Measurements from ENCODE around the gene TNNC1. TPM values are rescaled to one million over a fixed set of nuclear protein-coding genes. Genes with fewer than 3 reads are reported as not detected.

Gene TNNC1
- total RNA-seq, 1 donor from 2014 or later: 4.0 TPM

DNA sequence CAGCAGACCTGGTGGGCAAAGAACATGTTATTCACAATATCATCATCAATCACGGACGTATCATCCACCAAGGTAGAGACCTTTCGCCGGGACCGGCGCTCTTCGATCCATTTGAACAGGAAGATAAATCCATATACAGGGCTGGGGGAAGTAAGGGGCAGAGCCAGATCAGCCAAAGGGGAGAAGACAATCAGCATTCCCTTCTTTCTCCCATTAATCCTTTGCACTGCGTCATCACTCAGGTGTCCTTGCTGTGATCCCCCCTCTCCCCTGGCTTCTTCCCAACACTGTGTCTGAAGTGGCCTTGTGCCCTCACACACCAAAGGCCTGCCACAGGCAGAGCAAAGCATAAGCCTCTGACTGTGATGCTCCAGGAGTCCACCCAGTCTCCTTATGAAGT lies 45.4 kb downstream of the TNNC1 start:
- H3K27ac Mint-ChIP-seq: peak overlapping the region; percentile 94
- H3K27me3 Mint-ChIP-seq (ENCODE audit: low read depth): no peaks in the 10 kb centered on the region
- no peaks in the 10 kb centered on the region for H3K9me3 Mint-ChIP-seq
- H3K4me3 Mint-ChIP-seq: peak overlapping the region; percentile 83
- H3K36me3 Mint-ChIP-seq: peaks cover 21% of the 10 kb centered on the region
- TF ChIP-seq, protein P1, sequence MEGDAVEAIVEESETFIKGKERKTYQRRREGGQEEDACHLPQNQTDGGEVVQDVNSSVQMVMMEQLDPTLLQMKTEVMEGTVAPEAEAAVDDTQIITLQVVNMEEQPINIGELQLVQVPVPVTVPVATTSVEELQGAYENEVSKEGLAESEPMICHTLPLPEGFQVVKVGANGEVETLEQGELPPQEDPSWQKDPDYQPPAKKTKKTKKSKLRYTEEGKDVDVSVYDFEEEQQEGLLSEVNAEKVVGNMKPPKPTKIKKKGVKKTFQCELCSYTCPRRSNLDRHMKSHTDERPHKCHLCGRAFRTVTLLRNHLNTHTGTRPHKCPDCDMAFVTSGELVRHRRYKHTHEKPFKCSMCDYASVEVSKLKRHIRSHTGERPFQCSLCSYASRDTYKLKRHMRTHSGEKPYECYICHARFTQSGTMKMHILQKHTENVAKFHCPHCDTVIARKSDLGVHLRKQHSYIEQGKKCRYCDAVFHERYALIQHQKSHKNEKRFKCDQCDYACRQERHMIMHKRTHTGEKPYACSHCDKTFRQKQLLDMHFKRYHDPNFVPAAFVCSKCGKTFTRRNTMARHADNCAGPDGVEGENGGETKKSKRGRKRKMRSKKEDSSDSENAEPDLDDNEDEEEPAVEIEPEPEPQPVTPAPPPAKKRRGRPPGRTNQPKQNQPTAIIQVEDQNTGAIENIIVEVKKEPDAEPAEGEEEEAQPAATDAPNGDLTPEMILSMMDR (IDR thresholded peaks at IDR 0.05; ENCODE audit: unreplicated experiment): no peak
- no peak for DNase-seq (ENCODE audit: low spot score in 2 of 2, unreplicated experiment in 2 of 2)
- peaks cover 25% of the 10 kb centered on the region for H3K4me1 Mint-ChIP-seq

DNA sequence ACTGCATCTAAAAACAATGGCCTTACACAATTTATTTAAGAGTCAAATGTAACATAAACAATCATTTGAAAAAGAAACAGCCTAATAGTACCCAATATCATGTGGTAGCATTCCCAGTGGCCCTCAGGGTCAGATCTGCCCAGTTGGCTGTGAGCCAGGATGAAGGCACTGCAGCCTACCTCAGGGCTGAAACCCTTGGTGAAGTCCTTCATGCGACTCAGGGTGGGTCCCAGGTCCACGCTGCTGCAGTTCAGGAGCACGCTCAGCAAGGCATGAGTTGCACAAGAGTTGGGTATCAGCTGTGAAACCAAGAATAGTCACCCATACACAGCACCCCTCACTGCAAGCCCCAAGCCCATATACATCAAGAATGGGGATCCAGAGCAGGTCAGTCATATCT lies 46.1 kb downstream of the TNNC1 start:
- peak overlapping the region; percentile 32 for H3K27ac Mint-ChIP-seq
- H3K36me3 Mint-ChIP-seq: peaks cover 26% of the 10 kb centered on the region
- H3K9me3 Mint-ChIP-seq: no peaks in the 10 kb centered on the region
- TF ChIP-seq, protein P1 (IDR thresholded peaks at IDR 0.05; ENCODE audit: unreplicated experiment): no peak
- H3K27me3 Mint-ChIP-seq (ENCODE audit: low read depth): no peaks in the 10 kb centered on the region
- DNase-seq (ENCODE audit: low spot score in 2 of 2, unreplicated experiment in 2 of 2): no peak
- H3K4me3 Mint-ChIP-seq: peak overlapping the region; percentile 83
- H3K4me1 Mint-ChIP-seq: peaks cover 25% of the 10 kb centered on the region

DNA sequence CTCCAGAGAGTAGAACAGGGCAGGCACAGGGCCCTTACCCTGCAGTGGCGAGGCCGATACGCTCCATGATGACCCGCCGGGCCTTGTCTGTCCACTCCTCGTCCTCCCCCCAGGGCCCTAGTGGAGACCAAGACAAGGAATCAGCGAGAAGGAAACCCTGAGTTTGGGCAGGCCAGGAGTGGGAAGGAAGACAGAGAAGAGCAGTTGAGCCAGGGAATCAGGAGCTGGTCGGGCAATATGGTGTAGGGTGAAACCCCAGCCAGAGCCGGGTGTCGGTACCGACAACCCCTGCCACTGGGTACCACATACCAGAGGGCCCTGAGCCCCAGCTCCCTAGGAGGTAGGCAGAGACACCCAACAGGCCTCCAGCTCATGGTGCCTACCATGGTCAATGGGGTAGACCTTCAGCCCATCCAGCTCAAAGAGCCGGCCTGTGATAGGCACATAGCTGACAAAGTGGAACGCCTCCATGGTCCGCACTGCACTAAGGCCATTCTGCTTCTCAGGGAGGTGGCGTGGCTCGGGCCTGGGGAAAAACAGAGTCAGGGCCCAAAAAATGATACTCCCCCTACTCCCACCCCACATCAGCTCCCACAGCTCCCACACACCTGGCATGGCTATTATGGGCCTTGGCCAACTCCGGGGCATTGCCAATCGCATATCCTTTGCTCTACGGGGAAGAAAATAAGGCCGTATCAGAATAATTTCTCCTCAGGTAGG lies 46.9 kb downstream of the TNNC1 start:
- no peaks in the 10 kb centered on the region for H3K27me3 Mint-ChIP-seq (ENCODE audit: low read depth)
- no peak overlapping the region for H3K4me3 Mint-ChIP-seq
- H3K27ac Mint-ChIP-seq: no peak overlapping the region
- H3K36me3 Mint-ChIP-seq: peaks cover 31% of the 10 kb centered on the region
- no peak for DNase-seq (ENCODE audit: low spot score in 2 of 2, unreplicated experiment in 2 of 2)
- TF ChIP-seq, protein P1 (IDR thresholded peaks at IDR 0.05; ENCODE audit: unreplicated experiment): no peak
- H3K9me3 Mint-ChIP-seq: no peaks in the 10 kb centered on the region
- H3K4me1 Mint-ChIP-seq: peaks cover 25% of the 10 kb centered on the region

DNA sequence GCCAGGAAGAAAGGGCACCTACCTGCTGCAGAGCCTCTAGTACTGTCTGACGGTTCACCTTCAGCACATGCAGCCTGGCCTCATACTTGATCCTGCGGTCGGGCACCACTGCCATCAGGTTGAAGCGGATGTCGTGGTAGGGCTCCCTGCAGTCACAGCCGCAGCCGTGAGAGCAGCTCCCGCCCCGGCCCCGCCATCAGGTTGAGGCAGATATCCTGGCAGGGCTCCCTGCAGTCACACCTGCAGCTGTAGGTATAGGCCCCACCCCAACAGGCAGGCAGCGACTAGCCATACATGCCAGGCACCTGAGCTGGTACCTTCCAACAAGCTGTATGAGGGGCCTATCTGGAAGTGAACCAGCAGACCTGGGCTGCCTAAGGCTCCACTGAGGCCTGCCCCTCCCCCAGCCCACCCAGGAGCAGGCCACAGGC lies 47.6 kb downstream of the TNNC1 start:
- H3K9me3 Mint-ChIP-seq: no peaks in the 10 kb centered on the region
- TF ChIP-seq, protein P1 (IDR thresholded peaks at IDR 0.05; ENCODE audit: unreplicated experiment): no peak
- H3K4me3 Mint-ChIP-seq: no peak overlapping the region
- peaks cover 31% of the 10 kb centered on the region for H3K36me3 Mint-ChIP-seq
- H3K4me1 Mint-ChIP-seq: peaks cover 19% of the 10 kb centered on the region
- H3K27me3 Mint-ChIP-seq (ENCODE audit: low read depth): no peaks in the 10 kb centered on the region
- no peak overlapping the region for H3K27ac Mint-ChIP-seq
- no peak for DNase-seq (ENCODE audit: low spot score in 2 of 2, unreplicated experiment in 2 of 2)

DNA sequence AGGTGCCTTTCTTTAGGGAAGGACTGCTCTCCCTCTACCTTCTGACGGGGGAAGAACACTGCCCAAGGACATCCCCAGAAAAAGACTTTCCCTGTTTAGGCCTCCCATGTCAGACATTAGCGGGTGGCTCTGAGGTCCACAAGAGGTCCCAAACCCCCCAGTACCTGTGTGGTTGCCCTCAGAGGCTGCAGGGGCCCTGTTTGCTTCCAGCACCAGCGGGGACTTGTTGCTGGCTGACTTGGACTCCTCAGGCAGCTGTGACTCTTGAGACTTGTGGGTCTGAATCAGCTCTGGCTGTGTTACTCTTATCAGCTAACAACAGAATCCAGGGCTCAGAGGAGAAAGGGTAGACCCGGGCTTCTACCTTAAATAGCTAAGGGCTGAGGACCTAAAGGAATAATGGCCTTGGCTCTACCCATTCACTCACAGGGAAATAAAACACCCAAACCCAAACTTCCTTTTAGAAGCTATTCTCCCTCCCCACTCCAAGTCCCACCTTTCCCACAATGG lies 48.2 kb downstream of the TNNC1 start:
- Mint-ChIP-seq H3K27me3 (ENCODE audit: low read depth) (no peaks in the 10 kb centered on the region), H3K4me1 (peaks cover 14% of the 10 kb centered on the region), H3K4me3 (no peak overlapping the region), H3K36me3 (peaks cover 31% of the 10 kb centered on the region), H3K27ac (no peak overlapping the region), H3K9me3 (no peaks in the 10 kb centered on the region)
- TF ChIP-seq, protein P1 (IDR thresholded peaks at IDR 0.05; ENCODE audit: unreplicated experiment): no peak
- DNase-seq (ENCODE audit: low spot score in 2 of 2, unreplicated experiment in 2 of 2): no peak
